ENCODE data around the gene RPL10A.

Gene RPL10A

GRCh38 chr6:35449287-35449881, 18.8 kb upstream of the RPL10A start:
- peak in 3 of 5 experiments; percentile 14 to 79 (median 50) for DNase-seq

GRCh38 chr6:35451354-35452182, 16.6 kb upstream of the RPL10A start:
- DNase-seq: no peak

- DNase-seq: peak; percentile 82 to 86 (median 85)
Measured at GRCh38 chr6:35452183-35453090, 15.8 kb upstream of the RPL10A start, which contains the start of gene FANCE. TSS of gene FANCE (plus strand) at chr6:35452338. CDS start at chr6:35452546, 208 bp downstream.

GRCh38 chr6:35453236-35453635, 15.0 kb upstream of the RPL10A start:
- DNase-seq: no peak

- no peak for DNase-seq
Measured at GRCh38 chr6:35454391-35455110, 13.7 kb upstream of the RPL10A start.

GRCh38 chr6:35457907-35458306, 10.3 kb upstream of the RPL10A start:
- no peak for DNase-seq

- no peak for DNase-seq
Measured at GRCh38 chr6:35461270-35461669, 6.9 kb upstream of the RPL10A start.

- DNase-seq: no peak
Measured at GRCh38 chr6:35463292-35463691, 4.9 kb upstream of the RPL10A start.

GRCh38 chr6:35465646-35466045, 2.6 kb upstream of the RPL10A start:
- no peak for DNase-seq

GRCh38 chr6:35468980-35469750, 964 bp downstream of the RPL10A start:
- no peak for DNase-seq

GRCh38 chr6:35469751-35470662, 1.8 kb downstream of the RPL10A start:
- no peak for DNase-seq

GRCh38 chr6:35470663-35471120, 2.5 kb downstream of the RPL10A start:
- DNase-seq: no peak

GRCh38 chr6:35471836-35472345, 3.7 kb downstream of the RPL10A start:
- no peak for DNase-seq

- DNase-seq: no peak
Measured at GRCh38 chr6:35473075-35473849, 5.1 kb downstream of the RPL10A start.

GRCh38 chr6:35473850-35474130, 5.6 kb downstream of the RPL10A start:
- DNase-seq: no peak

GRCh38 chr6:35474131-35474941, 6.1 kb downstream of the RPL10A start:
- no peak for DNase-seq

- DNase-seq: no peak
Measured at GRCh38 chr6:35474942-35475570, 6.9 kb downstream of the RPL10A start.

- no peak for DNase-seq
Measured at GRCh38 chr6:35475573-35475972, 7.4 kb downstream of the RPL10A start.

All from T-helper 2 cell (primary cell).